T-helper 2 cell treated with Interferon-gamma antibody and Interleukin-4, amounts not matched to agents 100 ng/mL and 5 ng/mL, for 36 hours (primary cell): ENCODE measurements around the gene CCDC137. TPM values are rescaled to one million over a fixed set of nuclear protein-coding genes. Genes with fewer than 3 reads are reported as not detected.

Experiments
- intact Hi-C: fragments of 100-400 bp; cut with micrococcal nuclease; formaldehyde crosslinking; loops from one replicate; pipeline ENCODE4 v1.15.1; 2023
- total RNA-seq: library from RNA; stranded (reverse); gene quantifications from 2 replicates; pipeline ENCODE4 v1.2.3, GENCODE V29; 2022

Gene CCDC137
- total RNA-seq, 1 donor from 2014 or later = 43.7 TPM

DNA sequence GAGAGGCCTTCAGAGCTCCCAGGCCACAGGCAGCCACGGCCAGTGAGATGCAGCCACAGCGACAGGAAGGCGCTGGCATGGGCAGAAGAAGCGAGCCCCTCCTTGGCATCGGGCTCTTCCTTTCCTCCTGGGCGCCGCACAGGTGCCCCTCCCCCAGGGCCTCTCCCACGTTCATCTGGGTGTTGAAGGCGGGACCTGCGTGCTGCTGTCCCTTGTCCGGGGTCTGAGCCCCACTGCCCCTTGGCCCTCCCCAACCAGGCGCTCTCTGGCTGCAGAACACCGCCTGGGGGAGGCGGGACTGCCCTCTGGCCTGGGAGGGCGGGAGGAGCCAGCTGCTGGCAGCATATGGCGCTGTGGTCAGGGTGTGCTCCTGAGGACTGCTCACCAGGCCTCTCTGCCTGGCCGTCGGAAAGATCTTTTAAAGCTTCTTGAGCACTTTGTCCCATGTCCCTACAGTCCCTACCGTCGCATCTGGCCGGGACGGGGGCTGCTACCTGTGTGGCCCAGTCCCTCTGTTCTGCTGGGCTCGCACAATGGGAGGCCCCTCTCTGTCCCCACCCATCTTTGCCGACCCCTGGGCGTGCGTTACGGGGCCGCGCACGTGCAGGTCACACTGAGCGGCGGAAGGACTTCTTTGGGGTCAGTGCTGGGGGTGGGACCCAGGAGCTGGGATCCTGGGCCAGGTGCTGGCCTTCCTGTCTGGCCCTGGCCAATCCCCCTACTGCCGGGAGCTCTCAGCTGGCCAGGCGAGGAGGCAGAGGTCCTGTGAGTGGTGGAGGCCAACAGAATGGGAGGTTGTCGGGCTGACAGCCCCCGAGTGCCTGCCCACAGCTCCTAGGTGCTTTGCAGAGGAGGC is 47.2 kb downstream of the CCDC137 start:
- intact Hi-C loops = loop anchor here (5.0 kb wide), 2 partner anchors 119 to 149 kb away; partner anchors contain the start of genes MCRIP1 and P4HB

- intact Hi-C loops = loop anchor here (5.0 kb wide), 2 partner anchors 118 to 148 kb away; partner anchors contain the start of genes MCRIP1 and P4HB
Observed at GRCh38 chr17:81714412-81715106, 48.0 kb downstream of the CCDC137 start.

DNA sequence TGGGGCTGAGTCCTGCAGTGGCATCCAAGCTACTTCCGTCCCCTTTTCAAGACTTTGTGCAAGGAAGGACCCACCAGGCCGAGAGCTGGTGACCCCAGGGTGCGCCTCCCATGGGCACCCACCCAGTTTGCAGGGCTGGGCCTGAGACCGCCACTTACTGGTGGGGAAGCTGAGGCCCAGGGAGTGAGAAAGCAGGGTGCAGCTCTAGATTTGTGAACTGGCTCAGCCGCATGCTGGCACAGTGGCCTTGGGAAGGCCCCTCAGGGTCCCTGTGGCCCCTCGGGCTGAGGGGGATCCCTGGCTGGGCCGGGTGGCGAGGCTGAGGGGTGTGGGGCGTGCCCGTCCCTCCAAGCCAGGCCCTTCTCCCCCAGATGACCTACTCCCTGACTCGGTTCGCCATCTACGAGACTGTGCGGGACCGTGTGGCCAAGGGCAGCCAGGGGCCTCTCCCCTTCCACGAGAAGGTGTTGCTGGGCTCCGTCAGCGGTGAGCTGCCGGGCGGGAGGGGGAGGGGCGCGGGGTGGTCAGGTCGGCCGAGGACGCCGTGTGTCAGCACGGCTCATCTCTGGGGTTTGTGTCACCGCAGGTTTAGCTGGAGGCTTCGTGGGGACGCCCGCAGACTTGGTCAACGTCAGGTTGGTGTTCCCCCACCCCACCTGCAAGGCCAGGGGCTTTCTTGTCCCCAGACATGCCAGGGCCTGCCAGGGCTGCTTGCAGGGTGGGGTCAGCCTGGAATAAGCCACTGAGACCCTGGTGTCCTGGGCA is 48.8 kb downstream of the CCDC137 start:
- intact Hi-C loops = no loop called here

DNA sequence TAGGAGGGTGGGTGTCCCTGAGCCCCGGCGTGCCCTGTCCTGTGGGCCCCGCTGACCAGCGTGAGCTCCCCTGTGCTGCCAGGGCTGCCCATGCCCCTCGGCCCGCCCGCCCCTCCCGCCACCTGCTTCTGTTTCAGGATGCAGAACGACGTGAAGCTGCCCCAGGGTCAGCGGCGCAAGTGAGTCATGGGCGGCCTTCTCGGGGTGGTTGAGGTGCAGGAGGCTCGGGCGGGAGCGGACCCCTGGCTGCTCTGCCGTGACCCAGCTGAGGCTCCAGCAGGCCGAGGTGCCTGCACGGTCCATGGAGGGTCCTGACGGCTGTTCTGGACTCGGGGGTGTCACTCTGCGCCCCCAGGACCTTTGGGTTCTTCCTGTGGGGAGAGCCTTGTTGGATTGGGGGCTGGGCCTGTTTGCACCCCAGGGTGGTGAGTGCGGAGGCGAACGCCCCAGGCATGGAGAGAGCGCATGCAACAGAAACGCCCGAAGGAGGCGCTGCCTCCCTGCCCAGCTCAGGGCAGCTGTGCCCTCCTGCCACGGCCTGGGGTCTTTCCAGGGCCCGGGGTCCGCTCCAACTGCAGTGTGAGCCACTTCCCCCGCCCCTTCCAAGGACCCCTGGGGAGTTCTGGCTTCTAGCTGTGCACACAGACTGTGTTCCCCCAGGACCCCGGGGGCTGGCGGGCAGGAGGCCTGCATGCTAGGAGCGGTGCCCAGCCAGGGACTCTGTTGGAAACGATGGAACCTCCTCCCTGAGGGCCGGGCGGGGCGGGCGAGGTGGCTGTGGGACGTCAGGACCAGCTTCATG is 49.5 kb downstream of the CCDC137 start:
- intact Hi-C loops = no loop called here

GRCh38 chr17:81716674-81716996 is 50.1 kb downstream of the CCDC137 start:
- intact Hi-C loops = no loop called here

- intact Hi-C loops = no loop called here
Observed at GRCh38 chr17:81717049-81717765, 50.7 kb downstream of the CCDC137 start.

- intact Hi-C loops = no loop called here
Observed at GRCh38 chr17:81717766-81718089, 51.2 kb downstream of the CCDC137 start.

DNA sequence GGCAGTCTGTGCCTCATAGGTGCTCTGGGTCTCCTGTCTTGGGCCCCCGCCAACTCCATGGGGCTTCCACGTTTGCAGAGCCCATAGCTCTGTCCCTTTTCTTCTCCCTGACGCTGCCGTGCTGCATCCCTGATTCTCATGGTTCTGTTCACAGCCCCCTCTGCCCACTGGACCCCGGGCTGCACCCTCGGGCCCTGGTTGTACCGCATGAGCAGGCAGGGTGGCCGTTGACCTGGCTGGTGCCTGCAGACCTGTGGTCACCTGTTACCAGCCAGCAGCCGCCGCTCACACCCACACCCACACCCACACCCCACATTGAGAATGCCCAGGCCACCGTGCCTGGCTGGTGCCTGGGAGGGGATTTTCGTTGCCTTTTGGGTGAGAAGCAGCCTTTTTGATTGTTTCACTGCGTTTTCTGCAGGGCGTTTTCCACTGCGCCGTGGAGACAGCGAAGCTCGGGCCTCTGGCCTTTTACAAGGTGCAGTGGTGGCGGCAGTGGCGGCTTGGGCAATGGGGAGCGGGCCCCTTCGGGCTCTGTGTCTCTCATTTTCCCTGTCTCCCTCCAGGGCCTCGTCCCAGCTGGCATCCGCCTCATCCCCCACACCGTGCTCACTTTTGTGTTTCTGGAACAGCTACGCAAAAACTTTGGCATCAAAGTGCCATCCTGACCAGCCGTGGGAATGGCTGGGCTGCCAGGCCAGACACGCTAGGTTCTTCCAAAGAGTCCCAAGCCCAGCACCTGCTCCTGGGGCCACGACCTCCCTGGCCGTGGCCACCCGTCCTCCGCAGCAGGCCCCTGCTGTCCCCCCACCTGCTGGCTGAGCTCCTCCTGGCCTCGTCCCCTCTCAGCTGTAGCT is 53.1 kb downstream of the CCDC137 start:
- intact Hi-C loops = no loop called here

DNA sequence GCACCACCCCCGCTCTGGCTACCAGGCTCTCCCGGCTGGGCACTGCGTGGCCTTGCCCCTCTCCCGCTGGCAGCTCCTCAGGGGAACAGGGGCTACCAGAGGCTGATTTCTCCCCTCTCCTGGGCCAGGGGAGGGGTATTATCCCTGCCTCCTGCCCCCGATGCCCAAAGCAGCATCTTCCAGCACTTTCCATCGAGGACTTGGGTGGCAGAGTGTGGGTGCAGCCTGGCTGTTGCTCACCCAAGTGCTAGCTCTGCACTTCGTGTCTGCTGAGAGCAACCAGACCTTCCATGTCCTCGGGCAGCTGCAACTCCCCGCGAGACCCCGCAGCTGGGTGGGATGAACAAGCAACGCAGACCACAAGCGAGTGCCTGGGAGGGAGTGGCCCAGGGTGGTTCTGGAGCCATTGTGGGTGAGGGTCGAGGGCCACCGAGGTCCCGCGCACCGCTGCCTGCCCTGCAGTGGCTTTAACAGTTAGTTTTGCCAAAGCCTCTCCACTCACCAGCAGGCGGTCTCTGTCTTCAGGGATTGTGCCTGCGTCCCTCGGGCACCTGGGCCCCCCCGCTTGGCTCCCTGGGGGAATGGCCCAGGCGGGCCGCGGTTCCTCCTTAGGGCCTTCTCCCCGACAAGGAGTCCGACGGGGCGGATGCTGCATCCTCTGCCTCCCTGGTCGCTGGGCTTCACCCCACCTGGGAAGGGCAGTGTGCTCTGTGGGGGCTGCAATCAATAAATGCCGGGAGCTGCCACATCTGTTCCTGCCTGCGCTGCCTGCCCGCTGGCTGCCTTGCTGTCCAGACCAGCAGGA is 53.9 kb downstream of the CCDC137 start:
- intact Hi-C loops = no loop called here

GRCh38 chr17:81722184-81723120 is 55.9 kb downstream of the CCDC137 start:
- intact Hi-C loops = no loop called here

Other genes starting within 250 kb of the CCDC137 start
- gene ACTG1, start 153.9 kb upstream of the CCDC137 start, total RNA-seq = 5,454 and 5,595 TPM in 2 replicates
- gene FSCN2, start 138.4 kb upstream of the CCDC137 start, total RNA-seq = 0.93 and 1.3 TPM in 2 replicates
- 40.6 and 42.1 TPM in 2 replicates for gene FAAP100, start 114.4 kb upstream of the CCDC137 start, total RNA-seq
- gene NPLOC4, start 29.6 kb upstream of the CCDC137 start, total RNA-seq = 101 and 106 TPM in 2 replicates
- gene TSPAN10, start 29.5 kb upstream of the CCDC137 start, total RNA-seq = 0.39 and 0.61 TPM in 2 replicates
- 23.4 and 27.9 TPM in 2 replicates for gene PDE6G, start 10.2 kb upstream of the CCDC137 start, total RNA-seq
- gene OXLD1, start 132 bp upstream of the CCDC137 start, total RNA-seq = 40.7 and 42.5 TPM in 2 replicates
- gene ARL16, start 17.1 kb downstream of the CCDC137 start, total RNA-seq = 28.9 and 31.6 TPM in 2 replicates
- 117 and 118 TPM in 2 replicates for gene HGS, start 17.3 kb downstream of the CCDC137 start, total RNA-seq
- gene MRPL12, start 36.6 kb downstream of the CCDC137 start, total RNA-seq = 98.1 and 102 TPM in 2 replicates
- gene SLC25A10, start 45.5 kb downstream of the CCDC137 start, total RNA-seq = 33.5 and 36.6 TPM in 2 replicates
- 0.07 TPM in 1 of 2 replicates, not detected in the other for gene GCGR, start 137.4 kb downstream of the CCDC137 start, total RNA-seq
- 36.5 and 37.3 TPM in 2 replicates for gene MCRIP1, start 166.6 kb downstream of the CCDC137 start, total RNA-seq
- gene PPP1R27, start 168.3 kb downstream of the CCDC137 start, total RNA-seq = not detected in 2 replicates
- 589 and 618 TPM in 2 replicates for gene P4HB, start 193.8 kb downstream of the CCDC137 start, total RNA-seq
- gene ARHGDIA, start 204.6 kb downstream of the CCDC137 start, total RNA-seq = 703 and 716 TPM in 2 replicates
- gene ALYREF, start 224.8 kb downstream of the CCDC137 start, total RNA-seq = 218 and 230 TPM in 2 replicates
- gene ANAPC11, start 225.0 kb downstream of the CCDC137 start, total RNA-seq = 91.4 and 104 TPM in 2 replicates
- gene NPB, start 235.5 kb downstream of the CCDC137 start, total RNA-seq = 0.11 and 0.48 TPM in 2 replicates
- 35.0 and 39.1 TPM in 2 replicates for gene PCYT2, start 244.7 kb downstream of the CCDC137 start, total RNA-seq